Gastroesophageal sphincter (tissue), 3 donors: ENCODE measurements around the gene TNFAIP3.

ENCODE experiments used
- POLR2A ChIP-seq, 2 donors: fragments of 450-650 bp; IDR thresholded peaks; one replicate each; pipeline ENCODE4 v1.6.1; 2017; ENCODE audit warnings: antibody characterized with exemption in 2 of 2, mild to moderate bottlenecking in 2 of 2, moderate library complexity in 1 of 2
- TF ChIP-seq, protein P1 (sequence below), 4 experiments: fragments of 200-600 bp in 2 of 4; fragments of 450-650 bp in 2 of 4; sonication (generic) in 1 of 4; IDR thresholded peaks; one replicate each; pipeline ENCODE4 v1.5.1; 2017 to 2019; ENCODE audit warnings: antibody characterized with exemption in 4 of 4, mild to moderate bottlenecking in 2 of 4, moderate library complexity in 2 of 4

DNA sequence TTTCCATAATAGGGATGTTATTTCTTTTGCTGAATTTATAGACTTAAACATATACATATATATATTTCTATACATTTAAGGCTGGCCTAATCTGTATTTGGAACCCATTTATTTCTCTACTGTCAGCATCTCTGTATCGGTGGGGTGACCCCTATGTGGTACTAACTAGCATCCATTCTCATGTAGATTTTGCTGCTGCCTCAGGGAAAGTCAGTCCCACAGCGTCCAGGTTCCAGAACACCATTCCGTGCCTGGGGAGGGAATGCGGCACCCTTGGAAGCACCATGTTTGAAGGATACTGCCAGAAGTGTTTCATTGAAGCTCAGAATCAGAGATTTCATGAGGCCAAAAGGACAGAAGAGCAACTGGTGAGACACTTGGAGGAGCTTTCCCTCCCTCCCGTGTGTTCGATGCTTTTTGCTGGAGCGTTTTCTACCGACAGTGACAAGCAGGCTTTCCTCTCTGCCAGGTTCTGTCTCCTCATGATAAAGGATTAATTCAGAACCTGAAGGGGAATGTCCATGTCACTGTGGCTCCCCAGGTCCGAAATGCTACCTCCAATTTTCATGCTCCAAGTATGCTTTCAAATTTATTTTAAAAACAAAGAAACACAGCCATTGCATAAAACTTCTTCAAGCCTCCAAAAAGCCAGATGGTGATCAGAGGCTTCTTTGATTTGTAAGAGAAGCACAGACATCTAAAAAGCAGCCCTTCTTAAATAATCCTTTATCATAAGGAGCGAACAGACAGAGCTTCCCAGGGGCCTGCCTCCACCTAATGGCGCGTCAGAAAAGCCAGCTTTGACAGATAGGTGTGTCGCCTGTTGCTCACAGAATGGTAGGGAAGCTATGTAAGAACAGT, 13.1 kb downstream of the TNFAIP3 start:
- TF ChIP-seq POLR2A (IDR thresholded peaks at IDR 0.05): no peak
- TF ChIP-seq, protein P1, sequence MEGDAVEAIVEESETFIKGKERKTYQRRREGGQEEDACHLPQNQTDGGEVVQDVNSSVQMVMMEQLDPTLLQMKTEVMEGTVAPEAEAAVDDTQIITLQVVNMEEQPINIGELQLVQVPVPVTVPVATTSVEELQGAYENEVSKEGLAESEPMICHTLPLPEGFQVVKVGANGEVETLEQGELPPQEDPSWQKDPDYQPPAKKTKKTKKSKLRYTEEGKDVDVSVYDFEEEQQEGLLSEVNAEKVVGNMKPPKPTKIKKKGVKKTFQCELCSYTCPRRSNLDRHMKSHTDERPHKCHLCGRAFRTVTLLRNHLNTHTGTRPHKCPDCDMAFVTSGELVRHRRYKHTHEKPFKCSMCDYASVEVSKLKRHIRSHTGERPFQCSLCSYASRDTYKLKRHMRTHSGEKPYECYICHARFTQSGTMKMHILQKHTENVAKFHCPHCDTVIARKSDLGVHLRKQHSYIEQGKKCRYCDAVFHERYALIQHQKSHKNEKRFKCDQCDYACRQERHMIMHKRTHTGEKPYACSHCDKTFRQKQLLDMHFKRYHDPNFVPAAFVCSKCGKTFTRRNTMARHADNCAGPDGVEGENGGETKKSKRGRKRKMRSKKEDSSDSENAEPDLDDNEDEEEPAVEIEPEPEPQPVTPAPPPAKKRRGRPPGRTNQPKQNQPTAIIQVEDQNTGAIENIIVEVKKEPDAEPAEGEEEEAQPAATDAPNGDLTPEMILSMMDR (IDR thresholded peaks at IDR 0.05): no peak
